ENCODE measurements around the gene UPF1. TPM values are rescaled to one million over a fixed set of nuclear protein-coding genes. Genes with fewer than 3 reads are reported as not detected.
A peak's percentile ranks its signal among the peaks of the same experiment; 100 is the strongest.

The UPF1 gene
- total and polyA plus RNA-seq, 2 of the 13 experiments (the other 11 are each of a cell fraction or from before 2014, with no cell fraction given), result 16.9 to 41.8 TPM

DNA sequence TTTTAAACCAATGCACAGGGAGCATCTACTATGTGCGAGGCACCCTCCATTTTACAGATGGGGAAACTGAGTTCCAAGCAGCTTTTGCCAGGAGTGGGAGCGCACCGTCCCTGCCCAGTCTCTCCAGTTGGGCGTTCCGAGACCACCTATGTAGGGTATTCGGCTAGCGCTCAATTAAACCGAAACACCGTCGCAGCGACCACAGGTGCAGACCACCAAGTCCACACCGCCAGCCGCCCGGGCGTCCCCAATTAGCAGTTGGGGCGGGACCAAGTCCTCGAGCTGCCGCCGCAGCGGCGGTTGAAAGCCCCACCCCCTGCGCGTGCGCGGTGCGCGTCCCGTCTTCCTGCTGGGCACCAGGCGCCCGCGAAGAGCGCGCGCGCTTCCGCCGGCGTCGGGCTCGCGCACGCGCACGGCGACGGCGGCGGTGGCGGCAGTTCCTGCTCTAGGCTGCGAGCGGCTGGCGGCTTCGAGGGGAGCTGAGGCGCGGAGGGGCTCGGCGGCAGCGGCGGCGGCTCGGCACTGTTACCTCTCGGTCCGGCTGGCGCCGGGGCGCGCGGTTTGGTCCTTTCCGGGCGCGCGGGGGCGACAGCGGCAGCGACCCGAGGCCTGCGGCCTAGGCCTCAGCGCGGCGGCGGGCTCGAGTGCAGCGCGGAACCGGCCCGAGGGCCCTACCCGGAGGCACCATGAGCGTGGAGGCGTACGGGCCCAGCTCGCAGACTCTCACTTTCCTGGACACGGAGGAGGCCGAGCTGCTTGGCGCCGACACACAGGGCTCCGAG is at the start of gene UPF1 (continued):
- TF ChIP-seq, protein P1, sequence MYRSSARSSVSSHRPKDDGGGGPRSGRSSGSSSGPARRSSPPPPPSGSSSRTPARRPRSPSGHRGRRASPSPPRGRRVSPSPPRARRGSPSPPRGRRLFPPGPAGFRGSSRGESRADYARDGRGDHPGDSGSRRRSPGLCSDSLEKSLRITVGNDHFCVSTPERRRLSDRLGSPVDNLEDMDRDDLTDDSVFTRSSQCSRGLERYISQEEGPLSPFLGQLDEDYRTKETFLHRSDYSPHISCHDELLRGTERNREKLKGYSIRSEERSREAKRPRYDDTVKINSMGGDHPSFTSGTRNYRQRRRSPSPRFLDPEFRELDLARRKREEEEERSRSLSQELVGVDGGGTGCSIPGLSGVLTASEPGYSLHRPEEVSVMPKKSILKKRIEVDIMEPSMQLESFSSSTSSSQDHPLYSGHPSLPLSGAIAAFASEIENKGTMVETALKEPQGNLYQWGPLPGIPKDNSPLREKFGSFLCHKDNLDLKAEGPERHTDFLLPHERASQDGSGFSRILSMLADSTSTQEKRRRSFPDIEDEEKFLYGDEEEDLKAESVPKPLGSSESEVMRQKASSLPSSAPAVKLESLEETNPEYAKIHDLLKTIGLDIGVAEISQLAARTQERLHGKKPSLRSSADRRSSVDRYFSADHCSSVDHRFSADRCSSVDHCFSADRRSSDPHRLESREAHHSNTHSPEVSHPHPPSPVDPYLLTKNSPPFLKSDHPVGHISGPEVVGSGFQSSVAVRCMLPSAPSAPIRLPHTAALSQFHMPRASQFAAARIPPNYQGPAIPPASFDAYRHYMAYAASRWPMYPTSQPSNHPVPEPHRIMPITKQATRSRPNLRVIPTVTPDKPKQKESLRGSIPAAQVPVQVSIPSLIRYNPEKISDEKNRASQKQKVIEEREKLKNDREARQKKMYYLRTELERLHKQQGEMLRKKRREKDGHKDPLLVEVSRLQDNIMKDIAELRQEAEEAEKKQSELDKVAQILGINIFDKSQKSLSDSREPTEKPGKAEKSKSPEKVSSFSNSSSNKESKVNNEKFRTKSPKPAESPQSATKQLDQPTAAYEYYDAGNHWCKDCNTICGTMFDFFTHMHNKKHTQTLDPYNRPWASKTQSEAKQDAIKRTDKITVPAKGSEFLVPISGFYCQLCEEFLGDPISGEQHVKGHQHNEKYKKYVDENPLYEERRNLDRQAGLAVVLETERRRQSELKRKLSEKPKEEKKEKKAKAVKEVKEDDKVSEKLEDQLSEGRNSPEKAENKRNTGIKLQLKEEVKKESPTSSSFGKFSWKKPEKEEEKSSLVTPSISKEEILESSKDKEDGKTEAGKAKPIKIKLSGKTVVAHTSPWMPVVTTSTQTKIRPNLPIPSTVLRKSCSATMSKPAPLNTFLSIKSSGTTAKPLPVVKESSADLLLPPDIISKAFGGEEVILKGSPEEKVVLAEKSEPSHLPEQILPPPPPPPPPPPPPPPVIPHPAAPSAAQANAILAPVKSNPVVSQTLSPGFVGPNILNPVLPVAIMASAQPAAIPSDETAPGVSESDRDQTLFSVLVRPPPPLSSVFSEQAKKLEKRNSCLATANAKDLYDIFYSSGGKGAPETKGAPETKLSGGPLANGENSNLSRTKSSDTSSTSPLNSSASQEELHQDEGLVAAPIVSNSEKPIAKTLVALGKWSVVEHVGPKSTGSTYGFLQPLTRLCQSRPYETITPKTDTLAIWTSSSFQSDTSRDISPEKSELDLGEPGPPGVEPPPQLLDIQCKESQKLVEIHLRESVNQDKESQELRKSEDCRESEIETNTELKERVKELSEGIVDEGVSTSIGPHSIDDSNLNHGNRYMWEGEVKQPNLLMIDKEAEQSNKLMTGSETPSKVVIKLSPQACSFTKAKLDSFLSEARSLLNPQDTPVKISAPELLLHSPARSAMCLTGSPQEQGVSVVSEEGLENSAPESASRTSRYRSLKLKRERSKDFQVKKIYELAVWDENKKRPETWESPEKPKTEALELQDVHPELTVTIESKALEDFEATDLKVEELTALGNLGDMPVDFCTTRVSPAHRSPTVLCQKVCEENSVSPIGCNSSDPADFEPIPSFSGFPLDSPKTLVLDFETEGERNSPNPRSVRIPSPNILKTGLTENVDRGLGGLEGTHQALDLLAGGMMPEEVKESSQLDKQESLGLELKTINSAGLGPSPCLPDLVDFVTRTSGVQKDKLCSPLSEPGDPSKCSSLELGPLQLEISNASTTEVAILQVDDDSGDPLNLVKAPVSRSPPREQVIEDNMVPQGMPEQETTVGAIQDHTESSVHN (CRISPR knock-in tag; IDR thresholded peaks at IDR 0.05), result peak; percentile 21; the same call in 1 of the 2 replicates
- TF ChIP-seq CREBL2 (CRISPR knock-in tag; IDR thresholded peaks at IDR 0.05; ENCODE audit: borderline replicate concordance) (peak; percentile 65; the same call in 1 of the 2 replicates), THAP11 (CRISPR knock-in tag; IDR thresholded peaks at IDR 0.05) (peak; percentile 52; the same call in 1 of the 2 replicates), ZMAT3 (CRISPR knock-in tag; conservative IDR thresholded peaks at IDR 0.05) (peak; percentile 43; the same call in 1 of the 2 replicates), EED (CRISPR knock-in tag; IDR thresholded peaks at IDR 0.05) (no peak), SMARCE1 (IDR thresholded peaks at IDR 0.05; ENCODE audit: borderline replicate concordance) (no peak), MXI1 (IDR thresholded peaks at IDR 0.05; ENCODE audit: borderline replicate concordance, low read depth, low read length) (peak; percentile 42; the same call in 1 of the 3 replicates), ATF1 (CRISPR knock-in tag; IDR thresholded peaks at IDR 0.05) (no peak), ZSCAN9 (CRISPR knock-in tag; IDR thresholded peaks at IDR 0.05; ENCODE audit: borderline replicate concordance) (no peak), ZNF331 (CRISPR knock-in tag; IDR thresholded peaks at IDR 0.05) (no peak), ZNF563 (CRISPR knock-in tag; IDR thresholded peaks at IDR 0.05) (peak; percentile 96), NFRKB (IDR thresholded peaks at IDR 0.05) (no peak), ZFP36L1 (CRISPR knock-in tag; IDR thresholded peaks at IDR 0.05) (no peak), MED8 (CRISPR knock-in tag; IDR thresholded peaks at IDR 0.05; ENCODE audit: insufficient replicate concordance) (peak; percentile 35), CENPT (CRISPR knock-in tag; IDR thresholded peaks at IDR 0.05; ENCODE audit: low read depth) (peak; percentile 78; the same call in 1 of the 2 replicates)
- TF ChIP-seq, protein P2, sequence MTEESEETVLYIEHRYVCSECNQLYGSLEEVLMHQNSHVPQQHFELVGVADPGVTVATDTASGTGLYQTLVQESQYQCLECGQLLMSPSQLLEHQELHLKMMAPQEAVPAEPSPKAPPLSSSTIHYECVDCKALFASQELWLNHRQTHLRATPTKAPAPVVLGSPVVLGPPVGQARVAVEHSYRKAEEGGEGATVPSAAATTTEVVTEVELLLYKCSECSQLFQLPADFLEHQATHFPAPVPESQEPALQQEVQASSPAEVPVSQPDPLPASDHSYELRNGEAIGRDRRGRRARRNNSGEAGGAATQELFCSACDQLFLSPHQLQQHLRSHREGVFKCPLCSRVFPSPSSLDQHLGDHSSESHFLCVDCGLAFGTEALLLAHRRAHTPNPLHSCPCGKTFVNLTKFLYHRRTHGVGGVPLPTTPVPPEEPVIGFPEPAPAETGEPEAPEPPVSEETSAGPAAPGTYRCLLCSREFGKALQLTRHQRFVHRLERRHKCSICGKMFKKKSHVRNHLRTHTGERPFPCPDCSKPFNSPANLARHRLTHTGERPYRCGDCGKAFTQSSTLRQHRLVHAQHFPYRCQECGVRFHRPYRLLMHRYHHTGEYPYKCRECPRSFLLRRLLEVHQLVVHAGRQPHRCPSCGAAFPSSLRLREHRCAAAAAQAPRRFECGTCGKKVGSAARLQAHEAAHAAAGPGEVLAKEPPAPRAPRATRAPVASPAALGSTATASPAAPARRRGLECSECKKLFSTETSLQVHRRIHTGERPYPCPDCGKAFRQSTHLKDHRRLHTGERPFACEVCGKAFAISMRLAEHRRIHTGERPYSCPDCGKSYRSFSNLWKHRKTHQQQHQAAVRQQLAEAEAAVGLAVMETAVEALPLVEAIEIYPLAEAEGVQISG (CRISPR knock-in tag; IDR thresholded peaks at IDR 0.05), result peak; percentile 76
- TF ChIP-seq, protein P3, sequence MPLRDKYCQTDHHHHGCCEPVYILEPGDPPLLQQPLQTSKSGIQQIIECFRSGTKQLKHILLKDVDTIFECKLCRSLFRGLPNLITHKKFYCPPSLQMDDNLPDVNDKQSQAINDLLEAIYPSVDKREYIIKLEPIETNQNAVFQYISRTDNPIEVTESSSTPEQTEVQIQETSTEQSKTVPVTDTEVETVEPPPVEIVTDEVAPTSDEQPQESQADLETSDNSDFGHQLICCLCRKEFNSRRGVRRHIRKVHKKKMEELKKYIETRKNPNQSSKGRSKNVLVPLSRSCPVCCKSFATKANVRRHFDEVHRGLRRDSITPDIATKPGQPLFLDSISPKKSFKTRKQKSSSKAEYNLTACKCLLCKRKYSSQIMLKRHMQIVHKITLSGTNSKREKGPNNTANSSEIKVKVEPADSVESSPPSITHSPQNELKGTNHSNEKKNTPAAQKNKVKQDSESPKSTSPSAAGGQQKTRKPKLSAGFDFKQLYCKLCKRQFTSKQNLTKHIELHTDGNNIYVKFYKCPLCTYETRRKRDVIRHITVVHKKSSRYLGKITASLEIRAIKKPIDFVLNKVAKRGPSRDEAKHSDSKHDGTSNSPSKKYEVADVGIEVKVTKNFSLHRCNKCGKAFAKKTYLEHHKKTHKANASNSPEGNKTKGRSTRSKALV (CRISPR knock-in tag; IDR thresholded peaks at IDR 0.05), result no peak

Data from HepG2 (cell line).